ENCODE results near the gene B2M.
"Not testable (repeated sequence)": the region's sequence is repeated elsewhere in the genome, so short reads cannot be mapped to it uniquely, and the experiment has no call there.

The B2M gene

GRCh38 chr15:44697014-44697413 lies 14.3 kb upstream of the B2M start:
- H3F3A ChIP-seq (ENCODE audit: control insufficient read depth, insufficient read depth): no peaks in the 10 kb centered on the region
- H3K9me3 ChIP-seq (ENCODE audit: control insufficient read depth, insufficient read depth, low read length): no peaks in the 10 kb centered on the region
- H3K36me3 ChIP-seq (ENCODE audit: control insufficient read depth, low read length): no peaks in the 10 kb centered on the region
- TF ChIP-seq EZH2phosphoT487 (IDR thresholded peaks at IDR 0.05; ENCODE audit: borderline replicate concordance, low read length) (no peak), CTCF (IDR thresholded peaks at IDR 0.05; ENCODE audit: low read depth, low read length, poor library complexity, severe bottlenecking) (no peak)
- H3K4me2 ChIP-seq (ENCODE audit: low read length): no peak overlapping the region
- no peak overlapping the region for H3K27ac ChIP-seq (ENCODE audit: low read depth, low read length)
- no peak overlapping the region for H3K4me3 ChIP-seq (ENCODE audit: low read length)
- H3K79me2 ChIP-seq (ENCODE audit: control insufficient read depth, low read length): no peaks in the 10 kb centered on the region
- H4K20me1 ChIP-seq (ENCODE audit: control insufficient read depth, insufficient read depth, low read depth, low read length): no peaks in the 10 kb centered on the region
- peaks cover 8% of the 10 kb centered on the region; the same call in 1 of the 2 replicates for H3K4me1 ChIP-seq (ENCODE audit: control insufficient read depth, low read length)
- no peaks in the 10 kb centered on the region for H3K9me2 ChIP-seq (replicated peaks; ENCODE audit: control insufficient read depth, low read length)
- no peaks in the 10 kb centered on the region for H3K27me3 ChIP-seq (ENCODE audit: control insufficient read depth, low read length)

GRCh38 chr15:44698641-44699040 lies 12.7 kb upstream of the B2M start:
- Histone ChIP-seq H3K27ac (ENCODE audit: low read depth, low read length) (no peak overlapping the region), H3K9me3 (ENCODE audit: control insufficient read depth, insufficient read depth, low read length) (no peaks in the 10 kb centered on the region), H3K27me3 (ENCODE audit: control insufficient read depth, low read length) (no peaks in the 10 kb centered on the region), H3K4me3 (ENCODE audit: low read length) (no peak overlapping the region), H3F3A (ENCODE audit: control insufficient read depth, insufficient read depth) (no peaks in the 10 kb centered on the region), H4K20me1 (ENCODE audit: control insufficient read depth, insufficient read depth, low read depth, low read length) (no peaks in the 10 kb centered on the region), H3K79me2 (ENCODE audit: control insufficient read depth, low read length) (no peaks in the 10 kb centered on the region), H3K4me1 (ENCODE audit: control insufficient read depth, low read length) (peaks cover 8% of the 10 kb centered on the region; the same call in 1 of the 2 replicates), H3K4me2 (ENCODE audit: low read length) (no peak overlapping the region), H3K9me2 (replicated peaks; ENCODE audit: control insufficient read depth, low read length) (no peaks in the 10 kb centered on the region), H3K36me3 (ENCODE audit: control insufficient read depth, low read length) (no peaks in the 10 kb centered on the region)
- no peak for TF ChIP-seq CTCF (IDR thresholded peaks at IDR 0.05; ENCODE audit: low read depth, low read length, poor library complexity, severe bottlenecking)
- TF ChIP-seq EZH2phosphoT487 (IDR thresholded peaks at IDR 0.05; ENCODE audit: borderline replicate concordance, low read length): no peak

- H3K27me3 ChIP-seq (ENCODE audit: control insufficient read depth, low read length); H3K27ac ChIP-seq (ENCODE audit: low read depth, low read length); H4K20me1 ChIP-seq (ENCODE audit: control insufficient read depth, insufficient read depth, low read depth, low read length); H3F3A ChIP-seq (ENCODE audit: control insufficient read depth, insufficient read depth); H3K4me2 ChIP-seq (ENCODE audit: low read length); H3K4me1 ChIP-seq (ENCODE audit: control insufficient read depth, low read length); H3K9me2 ChIP-seq (replicated peaks; ENCODE audit: control insufficient read depth, low read length); H3K36me3 ChIP-seq (ENCODE audit: control insufficient read depth, low read length); H3K79me2 ChIP-seq (ENCODE audit: control insufficient read depth, low read length); H3K4me3 ChIP-seq (ENCODE audit: low read length); H3K9me3 ChIP-seq (ENCODE audit: control insufficient read depth, insufficient read depth, low read length): not testable (repeated sequence)
These were observed 10.6 kb upstream of the B2M start for GRCh38 chr15:44700676-44701075.

GRCh38 chr15:44705986-44706385 lies 5.3 kb upstream of the B2M start:
- H3K79me2 ChIP-seq (ENCODE audit: control insufficient read depth, low read length): peaks cover 7% of the 10 kb centered on the region
- no peaks in the 10 kb centered on the region for H3K9me2 ChIP-seq (replicated peaks; ENCODE audit: control insufficient read depth, low read length)
- H4K20me1 ChIP-seq (ENCODE audit: control insufficient read depth, insufficient read depth, low read depth, low read length): no peaks in the 10 kb centered on the region
- H3K36me3 ChIP-seq (ENCODE audit: control insufficient read depth, low read length): no peaks in the 10 kb centered on the region
- H3K4me3 ChIP-seq (ENCODE audit: low read length): no peak overlapping the region
- H3K4me1 ChIP-seq (ENCODE audit: control insufficient read depth, low read length): peaks cover 14% of the 10 kb centered on the region
- H3K4me2 ChIP-seq (ENCODE audit: low read length): no peak overlapping the region
- TF ChIP-seq EZH2phosphoT487 (IDR thresholded peaks at IDR 0.05; ENCODE audit: borderline replicate concordance, low read length): no peak
- TF ChIP-seq CTCF (IDR thresholded peaks at IDR 0.05; ENCODE audit: low read depth, low read length, poor library complexity, severe bottlenecking): no peak
- H3F3A ChIP-seq (ENCODE audit: control insufficient read depth, insufficient read depth): no peaks in the 10 kb centered on the region
- no peaks in the 10 kb centered on the region for H3K27me3 ChIP-seq (ENCODE audit: control insufficient read depth, low read length)
- H3K27ac ChIP-seq (ENCODE audit: low read depth, low read length): no peak overlapping the region
- no peaks in the 10 kb centered on the region for H3K9me3 ChIP-seq (ENCODE audit: control insufficient read depth, insufficient read depth, low read length)

Data from DOHH2 (cell line).